Testis (tissue), 2 donors: ENCODE data around the gene ALOX12B.

ENCODE experiments used
- CTCF ChIP-seq, 3 experiments: fragments of 450-650 bp in 2 of 3; fragments of 200-600 bp in 1 of 3; sonication (generic) in 1 of 3; IDR thresholded peaks; one replicate each; pipeline ENCODE4 v1.5.1; 2016 to 2019; ENCODE audit warnings: antibody characterized with exemption in 3 of 3, mild to moderate bottlenecking in 2 of 3, moderate library complexity in 1 of 3
- POLR2A ChIP-seq: fragments of 450-650 bp; IDR thresholded peaks from one replicate; pipeline ENCODE4 v1.6.1; 2017; ENCODE audit warnings: antibody characterized with exemption, mild to moderate bottlenecking, moderate library complexity

GRCh38 chr17:8125154-8125946, 37.8 kb upstream of the ALOX12B start:
- TF ChIP-seq CTCF (IDR thresholded peaks at IDR 0.05): no peak
- TF ChIP-seq POLR2A: no peak
